RPMI7951 (cell line): ENCODE measurements around the gene VDR. TPM values are rescaled to one million over a fixed set of nuclear protein-coding genes. Genes with fewer than 3 reads are reported as not detected.
"Not testable (repeated sequence)": the region's sequence is repeated elsewhere in the genome, so short reads cannot be mapped to it uniquely, and the experiment has no call there.

Experiments used
- DNase-seq: peaks from one replicate; pipeline ENCODE4 v3.0.0-alpha.2; 2012; ENCODE audit warnings: low read depth
- total RNA-seq: library from RNA; depleted of rRNA; stranded (reverse); fragments of >200 nt; shearing (Covaris generic); gene quantifications from 2 replicates; pipeline ENCODE4 v1.2.3, GENCODE V29; 2014

Gene VDR
- total RNA-seq, 1 experiment from 2014 or later: 22.9 TPM

- DNase-seq: peak; percentile 86
Measured at GRCh38 chr12:47828976-47829482, 75.8 kb downstream of the VDR start.

- no peak for DNase-seq
Measured at GRCh38 chr12:47828008-47828975, 76.5 kb downstream of the VDR start.

- no peak for DNase-seq
Measured at GRCh38 chr12:47825173-47825639, 79.6 kb downstream of the VDR start.

GRCh38 chr12:47824635-47825034 lies 80.2 kb downstream of the VDR start:
- DNase-seq: no peak

- no peak for DNase-seq
Measured at GRCh38 chr12:47824198-47824597, 80.6 kb downstream of the VDR start.

- no peak for DNase-seq
Measured at GRCh38 chr12:47823422-47824086, 81.2 kb downstream of the VDR start.

GRCh38 chr12:47822863-47823262 lies 81.9 kb downstream of the VDR start:
- DNase-seq: no peak

- no peak for DNase-seq
Measured at GRCh38 chr12:47822401-47822800, 82.4 kb downstream of the VDR start.

GRCh38 chr12:47821346-47821706 lies 83.5 kb downstream of the VDR start:
- no peak for DNase-seq

- peak; percentile 95 for DNase-seq
Measured at GRCh38 chr12:47820631-47821345, 84.0 kb downstream of the VDR start.

- peak; percentile 85 for DNase-seq
Measured at GRCh38 chr12:47819896-47820630, 84.7 kb downstream of the VDR start, which contains the start of gene HDAC7. Gene HDAC7 (minus strand): TSS chr12:47819903. CDS start chr12:47819785, 118 bp downstream.

- DNase-seq: peak; percentile 33
Measured at GRCh38 chr12:47819138-47819895, 85.5 kb downstream of the VDR start.

- DNase-seq: peak; percentile 56
Measured at GRCh38 chr12:47818467-47819137, 86.2 kb downstream of the VDR start.

- no peak for DNase-seq
Measured at GRCh38 chr12:47818007-47818376, 86.8 kb downstream of the VDR start.

- no peak for DNase-seq
Measured at GRCh38 chr12:47817272-47818006, 87.4 kb downstream of the VDR start.

GRCh38 chr12:47816403-47817271 lies 88.2 kb downstream of the VDR start:
- no peak for DNase-seq

GRCh38 chr12:47815447-47815846 lies 89.3 kb downstream of the VDR start:
- not testable (repeated sequence) for DNase-seq

- DNase-seq: no peak
Measured at GRCh38 chr12:47814539-47815170, 90.1 kb downstream of the VDR start.
